K562 (cell line): ENCODE results near the gene UMAD1. TPM values are rescaled to one million over a fixed set of nuclear protein-coding genes. Genes with fewer than 3 reads are reported as not detected.

Experiments
- CREBBP ChIP-seq: IDR thresholded peaks from one replicate; pipeline ENCODE4 v1.6.1; 2012; ENCODE audit warnings: low read depth, mild to moderate bottlenecking, control low read depth, inconsistent platforms, low read length
- E4F1 ChIP-seq: fragments of 250-450 bp; sonication (Bioruptor Pico); IDR thresholded peaks from 2 replicates; pipeline ENCODE4 v1.5.0; 2021; ENCODE audit warnings: mild to moderate bottlenecking, borderline replicate concordance
- EHMT2 ChIP-seq: fragments of 450-650 bp; IDR thresholded peaks from 2 replicates; pipeline ENCODE4 v1.6.1; 2018; ENCODE audit warnings: antibody characterized with exemption
- HMG20B ChIP-seq: fragments of 250-450 bp; sonication (Bioruptor Pico); IDR thresholded peaks from 2 replicates; pipeline ENCODE4 v1.5.0; 2021; ENCODE audit warnings: mild to moderate bottlenecking
- RAD51 ChIP-seq: fragments of 450-650 bp; IDR thresholded peaks from 2 replicates; pipeline ENCODE4 v1.7.1; 2016; ENCODE audit warnings: low read depth, mild to moderate bottlenecking, borderline replicate concordance
- RUNX1 ChIP-seq: sonication (generic); IDR thresholded peaks from 2 replicates; pipeline ENCODE4 v1.6.1; 2016; ENCODE audit warnings: antibody characterized with exemption, low read depth
- ZNF316 ChIP-seq: fragments of 450-650 bp; IDR thresholded peaks from 2 replicates; pipeline ENCODE4 v1.6.1; 2016
- ZNF707 ChIP-seq: fragments of 250-450 bp; sonication (Bioruptor Pico); conservative IDR thresholded peaks from 2 replicates; pipeline ENCODE4 v1.8.0; 2022; ENCODE audit warnings: inconsistent platforms, mild to moderate bottlenecking, moderate library complexity
- polyA plus RNA-seq, 8 experiments: library from polyadenylated mRNA; depleted of rRNA in 4 of 8; stranded (reverse) in 5 of 8; unstranded in 3 of 8; fragments of >200 nt; fragmentation: Nextera tagmentation in 2 of 8; fragmentation: Illumina TruSeq in 1 of 8; extraction: Ambion mirVana in 2 of 8; extraction: Trizol in 1 of 8; gene quantifications; 2 replicates each; pipeline versions ENCODE4 v1.2.1 to v1.2.3, GENCODE V29; 2011 to 2014; ENCODE audit warnings: inconsistent platforms in 1 of 8, missing spikeins in 1 of 8
- total RNA-seq, 7 experiments: library from RNA; depleted of rRNA in 6 of 7; stranded (reverse); fragments of >200 nt in 6 of 7; fragmentation: Illumina TruSeq in 2 of 7; extraction: Trizol in 2 of 7; gene quantifications; 2 replicates each; pipeline versions ENCODE4 v1.2.1 to v1.2.3, GENCODE V29; 2011 to 2021; ENCODE audit warnings: low replicate concordance in 1 of 7
- TF ChIP-seq, protein P1 (sequence below): fragments of 450-650 bp; formaldehyde crosslinking; IDR thresholded peaks from 2 replicates; pipeline ENCODE4 v1.4.0; 2020; ENCODE audit warnings: mild to moderate bottlenecking
- TF ChIP-seq, protein P2 (sequence below): fragments of 200-600 bp; sonication (generic); IDR thresholded peaks from one replicate; pipeline ENCODE4 v1.6.1; 2012; ENCODE audit warnings: mild to moderate bottlenecking, low read depth, low read length, inconsistent platforms

Gene UMAD1
- total and polyA plus RNA-seq, 9 of the 15 experiments (the other 6 are each of a cell fraction or from before 2014, with no cell fraction given): 9.0 to 26.7 (median 13.3) TPM

GRCh38 chr7:7640221-7641128 is at the start of gene UMAD1 (continued):
- TF ChIP-seq ZNF316: no peak
- TF ChIP-seq ZNF707 (CRISPR knock-in tag): no peak
- no peak for TF ChIP-seq HMG20B (CRISPR knock-in tag)
- no peak for TF ChIP-seq RAD51
- no peak for TF ChIP-seq CREBBP
- TF ChIP-seq EHMT2: peak; percentile 84; the same call in 1 of the 2 replicates
- TF ChIP-seq E4F1 (CRISPR knock-in tag): no peak
- TF ChIP-seq, protein P1, sequence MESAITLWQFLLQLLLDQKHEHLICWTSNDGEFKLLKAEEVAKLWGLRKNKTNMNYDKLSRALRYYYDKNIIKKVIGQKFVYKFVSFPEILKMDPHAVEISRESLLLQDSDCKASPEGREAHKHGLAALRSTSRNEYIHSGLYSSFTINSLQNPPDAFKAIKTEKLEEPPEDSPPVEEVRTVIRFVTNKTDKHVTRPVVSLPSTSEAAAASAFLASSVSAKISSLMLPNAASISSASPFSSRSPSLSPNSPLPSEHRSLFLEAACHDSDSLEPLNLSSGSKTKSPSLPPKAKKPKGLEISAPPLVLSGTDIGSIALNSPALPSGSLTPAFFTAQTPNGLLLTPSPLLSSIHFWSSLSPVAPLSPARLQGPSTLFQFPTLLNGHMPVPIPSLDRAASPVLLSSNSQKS (CRISPR knock-in tag): no peak
- no peak for TF ChIP-seq RUNX1
- TF ChIP-seq, protein P2, sequence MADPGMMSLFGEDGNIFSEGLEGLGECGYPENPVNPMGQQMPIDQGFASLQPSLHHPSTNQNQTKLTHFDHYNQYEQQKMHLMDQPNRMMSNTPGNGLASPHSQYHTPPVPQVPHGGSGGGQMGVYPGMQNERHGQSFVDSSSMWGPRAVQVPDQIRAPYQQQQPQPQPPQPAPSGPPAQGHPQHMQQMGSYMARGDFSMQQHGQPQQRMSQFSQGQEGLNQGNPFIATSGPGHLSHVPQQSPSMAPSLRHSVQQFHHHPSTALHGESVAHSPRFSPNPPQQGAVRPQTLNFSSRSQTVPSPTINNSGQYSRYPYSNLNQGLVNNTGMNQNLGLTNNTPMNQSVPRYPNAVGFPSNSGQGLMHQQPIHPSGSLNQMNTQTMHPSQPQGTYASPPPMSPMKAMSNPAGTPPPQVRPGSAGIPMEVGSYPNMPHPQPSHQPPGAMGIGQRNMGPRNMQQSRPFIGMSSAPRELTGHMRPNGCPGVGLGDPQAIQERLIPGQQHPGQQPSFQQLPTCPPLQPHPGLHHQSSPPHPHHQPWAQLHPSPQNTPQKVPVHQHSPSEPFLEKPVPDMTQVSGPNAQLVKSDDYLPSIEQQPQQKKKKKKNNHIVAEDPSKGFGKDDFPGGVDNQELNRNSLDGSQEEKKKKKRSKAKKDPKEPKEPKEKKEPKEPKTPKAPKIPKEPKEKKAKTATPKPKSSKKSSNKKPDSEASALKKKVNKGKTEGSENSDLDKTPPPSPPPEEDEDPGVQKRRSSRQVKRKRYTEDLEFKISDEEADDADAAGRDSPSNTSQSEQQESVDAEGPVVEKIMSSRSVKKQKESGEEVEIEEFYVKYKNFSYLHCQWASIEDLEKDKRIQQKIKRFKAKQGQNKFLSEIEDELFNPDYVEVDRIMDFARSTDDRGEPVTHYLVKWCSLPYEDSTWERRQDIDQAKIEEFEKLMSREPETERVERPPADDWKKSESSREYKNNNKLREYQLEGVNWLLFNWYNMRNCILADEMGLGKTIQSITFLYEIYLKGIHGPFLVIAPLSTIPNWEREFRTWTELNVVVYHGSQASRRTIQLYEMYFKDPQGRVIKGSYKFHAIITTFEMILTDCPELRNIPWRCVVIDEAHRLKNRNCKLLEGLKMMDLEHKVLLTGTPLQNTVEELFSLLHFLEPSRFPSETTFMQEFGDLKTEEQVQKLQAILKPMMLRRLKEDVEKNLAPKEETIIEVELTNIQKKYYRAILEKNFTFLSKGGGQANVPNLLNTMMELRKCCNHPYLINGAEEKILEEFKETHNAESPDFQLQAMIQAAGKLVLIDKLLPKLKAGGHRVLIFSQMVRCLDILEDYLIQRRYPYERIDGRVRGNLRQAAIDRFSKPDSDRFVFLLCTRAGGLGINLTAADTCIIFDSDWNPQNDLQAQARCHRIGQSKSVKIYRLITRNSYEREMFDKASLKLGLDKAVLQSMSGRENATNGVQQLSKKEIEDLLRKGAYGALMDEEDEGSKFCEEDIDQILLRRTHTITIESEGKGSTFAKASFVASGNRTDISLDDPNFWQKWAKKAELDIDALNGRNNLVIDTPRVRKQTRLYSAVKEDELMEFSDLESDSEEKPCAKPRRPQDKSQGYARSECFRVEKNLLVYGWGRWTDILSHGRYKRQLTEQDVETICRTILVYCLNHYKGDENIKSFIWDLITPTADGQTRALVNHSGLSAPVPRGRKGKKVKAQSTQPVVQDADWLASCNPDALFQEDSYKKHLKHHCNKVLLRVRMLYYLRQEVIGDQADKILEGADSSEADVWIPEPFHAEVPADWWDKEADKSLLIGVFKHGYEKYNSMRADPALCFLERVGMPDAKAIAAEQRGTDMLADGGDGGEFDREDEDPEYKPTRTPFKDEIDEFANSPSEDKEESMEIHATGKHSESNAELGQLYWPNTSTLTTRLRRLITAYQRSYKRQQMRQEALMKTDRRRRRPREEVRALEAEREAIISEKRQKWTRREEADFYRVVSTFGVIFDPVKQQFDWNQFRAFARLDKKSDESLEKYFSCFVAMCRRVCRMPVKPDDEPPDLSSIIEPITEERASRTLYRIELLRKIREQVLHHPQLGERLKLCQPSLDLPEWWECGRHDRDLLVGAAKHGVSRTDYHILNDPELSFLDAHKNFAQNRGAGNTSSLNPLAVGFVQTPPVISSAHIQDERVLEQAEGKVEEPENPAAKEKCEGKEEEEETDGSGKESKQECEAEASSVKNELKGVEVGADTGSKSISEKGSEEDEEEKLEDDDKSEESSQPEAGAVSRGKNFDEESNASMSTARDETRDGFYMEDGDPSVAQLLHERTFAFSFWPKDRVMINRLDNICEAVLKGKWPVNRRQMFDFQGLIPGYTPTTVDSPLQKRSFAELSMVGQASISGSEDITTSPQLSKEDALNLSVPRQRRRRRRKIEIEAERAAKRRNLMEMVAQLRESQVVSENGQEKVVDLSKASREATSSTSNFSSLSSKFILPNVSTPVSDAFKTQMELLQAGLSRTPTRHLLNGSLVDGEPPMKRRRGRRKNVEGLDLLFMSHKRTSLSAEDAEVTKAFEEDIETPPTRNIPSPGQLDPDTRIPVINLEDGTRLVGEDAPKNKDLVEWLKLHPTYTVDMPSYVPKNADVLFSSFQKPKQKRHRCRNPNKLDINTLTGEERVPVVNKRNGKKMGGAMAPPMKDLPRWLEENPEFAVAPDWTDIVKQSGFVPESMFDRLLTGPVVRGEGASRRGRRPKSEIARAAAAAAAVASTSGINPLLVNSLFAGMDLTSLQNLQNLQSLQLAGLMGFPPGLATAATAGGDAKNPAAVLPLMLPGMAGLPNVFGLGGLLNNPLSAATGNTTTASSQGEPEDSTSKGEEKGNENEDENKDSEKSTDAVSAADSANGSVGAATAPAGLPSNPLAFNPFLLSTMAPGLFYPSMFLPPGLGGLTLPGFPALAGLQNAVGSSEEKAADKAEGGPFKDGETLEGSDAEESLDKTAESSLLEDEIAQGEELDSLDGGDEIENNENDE: no peak
